OCI-LY1 (cell line): ENCODE data around the gene LMBR1L.

Experiments used
- EZH2 ChIP-seq: fragments of 200-600 bp; sonication (generic), shearing (Covaris generic); IDR thresholded peaks from 2 replicates; pipeline ENCODE4 v1.8.0; 2017; ENCODE audit warnings: borderline replicate concordance, mixed run types, mild to moderate bottlenecking, antibody characterized with exemption, low read length, moderate library complexity, mixed read lengths
- TF ChIP-seq, protein P1 (sequence below): fragments of 200-600 bp; sonication (generic), shearing (Covaris generic); IDR thresholded peaks from 2 replicates; pipeline ENCODE4 v1.5.1; 2017; ENCODE audit warnings: mild to moderate bottlenecking, antibody characterized with exemption, low read length, moderate library complexity, mixed read lengths

DNA sequence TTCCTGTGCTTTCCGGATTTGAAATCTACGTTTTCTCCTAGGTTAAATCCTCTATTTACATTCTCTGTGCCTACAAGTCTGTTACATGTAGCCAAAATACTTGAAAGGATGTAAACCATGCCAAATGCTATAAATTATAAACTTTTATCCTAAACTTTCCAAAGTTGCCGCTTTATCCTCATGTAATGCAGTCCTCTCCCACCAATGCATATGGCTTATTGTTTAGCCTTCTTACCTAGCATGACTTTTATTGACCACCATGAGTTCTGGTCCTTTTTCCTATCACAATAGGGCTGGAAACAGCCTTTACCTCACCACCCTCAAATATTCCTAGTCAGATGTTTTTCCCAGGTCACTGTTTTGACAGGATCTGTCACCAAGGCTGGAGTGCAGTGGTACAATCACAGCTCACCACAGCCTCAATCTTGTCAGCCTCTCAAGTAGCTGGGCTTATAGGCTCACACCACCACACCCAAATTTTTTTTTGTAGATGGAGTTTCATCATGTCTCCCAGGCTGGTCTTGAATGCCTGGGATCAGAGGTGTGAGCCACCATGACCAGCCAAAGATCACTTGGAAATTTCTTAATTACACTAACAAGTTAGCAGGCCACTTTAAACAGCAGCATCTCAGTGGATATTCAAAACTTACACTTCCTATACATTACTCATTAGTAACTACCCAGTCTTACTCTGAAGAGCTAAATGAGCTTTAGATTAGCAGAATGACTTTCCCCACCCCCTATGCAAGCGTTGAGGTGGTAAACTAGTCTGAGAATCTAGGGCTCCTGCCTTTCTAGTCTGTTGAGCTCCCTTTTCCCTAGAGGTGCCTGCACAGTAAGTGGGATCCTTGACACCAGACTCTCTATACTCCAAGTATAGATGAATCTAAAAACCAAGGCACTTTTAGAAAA is 16.5 kb upstream of the LMBR1L start:
- no peak for TF ChIP-seq EZH2
- TF ChIP-seq, protein P1, sequence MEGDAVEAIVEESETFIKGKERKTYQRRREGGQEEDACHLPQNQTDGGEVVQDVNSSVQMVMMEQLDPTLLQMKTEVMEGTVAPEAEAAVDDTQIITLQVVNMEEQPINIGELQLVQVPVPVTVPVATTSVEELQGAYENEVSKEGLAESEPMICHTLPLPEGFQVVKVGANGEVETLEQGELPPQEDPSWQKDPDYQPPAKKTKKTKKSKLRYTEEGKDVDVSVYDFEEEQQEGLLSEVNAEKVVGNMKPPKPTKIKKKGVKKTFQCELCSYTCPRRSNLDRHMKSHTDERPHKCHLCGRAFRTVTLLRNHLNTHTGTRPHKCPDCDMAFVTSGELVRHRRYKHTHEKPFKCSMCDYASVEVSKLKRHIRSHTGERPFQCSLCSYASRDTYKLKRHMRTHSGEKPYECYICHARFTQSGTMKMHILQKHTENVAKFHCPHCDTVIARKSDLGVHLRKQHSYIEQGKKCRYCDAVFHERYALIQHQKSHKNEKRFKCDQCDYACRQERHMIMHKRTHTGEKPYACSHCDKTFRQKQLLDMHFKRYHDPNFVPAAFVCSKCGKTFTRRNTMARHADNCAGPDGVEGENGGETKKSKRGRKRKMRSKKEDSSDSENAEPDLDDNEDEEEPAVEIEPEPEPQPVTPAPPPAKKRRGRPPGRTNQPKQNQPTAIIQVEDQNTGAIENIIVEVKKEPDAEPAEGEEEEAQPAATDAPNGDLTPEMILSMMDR: no peak
